GM18907 (cell line): Measurements from ENCODE around the gene CACNB2.
A peak's percentile ranks its signal among the peaks of the same experiment; 100 is the strongest.

ENCODE experiments used
- ATAC-seq: cut with Tn5 transposase; IDR thresholded peaks from one replicate; pipeline ENCODE4 v1.9.1; 2021; ENCODE audit warnings: mild to moderate bottlenecking, moderate library complexity; ENCODE audit not compliant: unreplicated experiment

Gene CACNB2

GRCh38 chr10:18278181-18278580 is 138.0 kb downstream of the CACNB2 start:
- ATAC-seq: no peak

DNA sequence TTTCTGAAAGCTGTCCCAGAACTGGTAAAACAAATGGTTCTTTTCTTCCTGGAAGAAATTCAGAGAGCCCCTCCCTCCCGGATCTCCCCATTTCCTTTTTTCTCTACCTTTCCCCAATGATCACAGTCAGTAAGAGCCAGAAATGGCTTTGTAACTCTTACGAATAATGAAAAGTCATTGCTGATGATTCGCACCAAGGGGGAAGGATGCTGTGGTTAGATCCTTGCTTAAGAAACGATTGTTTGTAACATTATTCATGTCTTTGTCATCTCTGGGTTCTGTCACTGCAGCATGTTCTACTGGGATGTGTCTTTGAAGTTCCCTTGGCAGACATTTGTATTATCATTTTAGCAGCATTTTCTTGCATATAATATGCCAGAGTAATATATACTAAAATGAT is 138.9 kb downstream of the CACNB2 start:
- ATAC-seq: no peak

- no peak for ATAC-seq
Measured at GRCh38 chr10:18282094-18282493, 141.9 kb downstream of the CACNB2 start.

DNA sequence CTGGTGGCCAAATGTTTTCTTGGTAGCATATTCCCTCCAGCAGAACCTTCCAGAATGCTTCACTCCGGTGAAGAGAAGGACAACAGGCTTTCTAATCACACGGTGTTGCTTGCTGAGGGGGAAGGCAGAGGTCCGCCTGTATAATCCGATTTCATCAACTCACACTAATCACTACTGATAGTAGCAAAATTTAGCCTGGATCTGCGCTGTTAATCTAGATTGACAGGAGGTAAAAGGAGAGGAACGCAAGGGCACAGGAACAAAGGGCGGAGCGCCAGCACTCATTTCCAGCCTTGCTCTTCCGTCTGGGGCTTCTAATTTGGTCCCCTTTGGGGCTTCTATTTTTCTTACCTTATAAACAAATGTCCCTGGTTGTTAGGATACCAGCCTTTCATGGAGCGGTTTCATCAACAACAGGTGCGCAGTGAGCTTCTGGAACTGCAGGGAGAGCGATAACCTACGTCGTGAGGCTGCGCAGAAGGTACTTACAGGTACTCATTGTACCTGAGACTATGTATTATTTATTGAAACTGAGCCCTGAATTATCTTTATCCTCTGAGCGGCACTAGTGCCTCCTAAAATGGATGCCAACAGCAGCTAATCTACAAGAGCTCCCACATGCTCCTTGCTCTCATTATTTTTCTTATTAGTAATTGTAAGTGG is 150.6 kb downstream of the CACNB2 start:
- ATAC-seq: no peak

DNA sequence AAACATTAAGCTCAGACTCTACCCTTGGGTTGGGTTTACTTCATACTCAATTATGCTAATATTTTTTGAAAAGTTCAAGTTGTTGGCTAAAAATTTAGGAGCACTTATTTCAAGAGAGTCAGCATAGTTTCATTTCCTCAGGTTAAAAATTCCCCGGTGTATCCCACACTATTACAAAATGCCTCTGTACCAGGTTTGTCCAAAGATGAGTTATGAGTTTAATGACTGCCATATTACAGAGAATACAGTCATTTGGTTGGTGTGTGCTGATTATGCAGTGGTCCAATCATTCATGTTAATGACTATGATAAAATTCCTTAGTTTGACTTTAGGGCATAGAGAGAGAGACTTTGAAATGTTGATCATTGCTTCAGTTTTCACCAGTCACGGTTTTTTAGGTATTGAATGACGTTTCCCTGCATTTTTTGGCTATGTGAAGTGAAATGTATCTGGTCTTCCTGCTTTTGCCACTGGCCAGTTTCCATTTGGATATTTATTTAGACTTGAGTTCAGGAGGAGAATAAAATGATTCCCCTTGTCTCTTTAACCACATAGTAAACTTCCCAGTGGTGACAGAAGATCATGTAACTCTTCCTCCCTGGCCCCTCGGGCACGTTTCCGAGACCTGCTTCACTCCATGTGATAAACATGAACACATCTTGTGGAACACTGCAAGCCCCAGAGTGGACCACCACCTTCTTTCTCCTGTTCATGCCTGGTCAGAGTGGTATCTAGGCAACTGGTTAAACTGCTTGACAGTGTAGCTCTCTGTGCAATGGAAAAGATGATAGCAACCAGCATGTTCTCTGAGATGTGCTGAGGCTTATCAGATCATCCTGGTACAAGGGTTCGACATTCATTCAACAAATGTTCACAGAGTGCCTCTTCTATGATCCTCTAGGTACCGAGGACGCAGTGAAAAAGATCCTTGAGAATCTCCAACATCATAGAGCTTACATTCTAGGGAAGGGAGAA is 153.6 kb downstream of the CACNB2 start:
- peak; percentile 53 for ATAC-seq

DNA sequence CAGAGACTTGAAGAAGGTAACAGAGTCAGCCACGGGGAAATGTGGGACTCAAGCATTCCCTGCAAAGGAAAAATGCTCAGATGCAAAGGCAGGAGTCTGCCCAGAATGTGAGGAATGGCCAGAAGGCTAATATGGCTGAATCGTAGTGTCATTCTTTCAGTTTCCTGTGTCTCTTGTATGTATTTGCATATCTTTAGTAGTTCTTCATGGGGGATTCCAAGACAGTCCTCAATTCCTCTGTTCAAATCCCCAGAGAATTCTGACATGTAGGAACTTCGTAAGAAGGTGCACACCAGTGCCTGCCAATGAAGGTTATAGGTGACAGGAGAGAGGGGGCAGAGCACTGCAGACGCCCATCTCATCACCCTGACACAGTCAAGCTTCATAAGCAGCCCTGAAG is 154.4 kb downstream of the CACNB2 start:
- ATAC-seq: peak; percentile 55

DNA sequence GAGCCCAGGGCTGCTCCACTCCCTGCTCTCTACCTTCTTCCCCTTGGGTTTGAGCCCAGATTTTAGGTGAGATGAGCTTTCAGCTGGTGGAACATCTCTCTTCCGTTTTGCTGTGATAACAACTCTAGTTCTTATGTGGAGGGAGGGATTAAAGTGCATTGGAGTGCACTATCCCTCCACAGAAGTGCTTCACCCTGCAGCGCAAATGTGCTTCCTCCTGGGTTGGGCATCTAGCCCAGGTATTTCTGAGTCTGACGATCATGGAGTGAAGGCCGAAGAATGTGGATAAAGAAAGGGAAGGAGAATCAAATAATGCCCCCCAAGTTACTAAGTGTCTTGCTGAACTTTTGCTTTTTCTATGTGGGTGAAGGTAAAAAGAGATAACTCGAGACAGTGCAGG is 157.4 kb downstream of the CACNB2 start:
- ATAC-seq: no peak

GRCh38 chr10:18298256-18298655 is 158.0 kb downstream of the CACNB2 start:
- ATAC-seq: no peak

- no peak for ATAC-seq
Measured at GRCh38 chr10:18303851-18304801, 163.9 kb downstream of the CACNB2 start.

DNA sequence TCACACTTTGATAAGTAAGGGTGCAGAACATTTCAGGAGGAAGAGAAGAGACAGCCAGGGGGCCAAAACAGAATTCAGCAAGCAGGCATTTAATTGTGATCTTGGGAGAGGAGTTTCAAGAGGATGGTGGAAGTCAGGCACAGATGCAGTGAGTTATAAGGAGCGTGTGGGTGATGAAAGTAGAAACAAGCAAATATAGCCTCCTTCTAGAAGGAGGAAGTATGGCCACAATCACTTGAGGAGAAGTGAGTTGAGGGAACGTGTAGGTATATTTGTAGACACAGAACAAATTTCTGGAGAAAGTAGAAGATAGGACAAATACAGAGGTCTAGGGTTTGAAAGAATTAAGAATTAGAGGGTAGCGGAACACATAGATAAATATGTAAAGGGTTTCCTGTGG is 165.8 kb downstream of the CACNB2 start:
- no peak for ATAC-seq

DNA sequence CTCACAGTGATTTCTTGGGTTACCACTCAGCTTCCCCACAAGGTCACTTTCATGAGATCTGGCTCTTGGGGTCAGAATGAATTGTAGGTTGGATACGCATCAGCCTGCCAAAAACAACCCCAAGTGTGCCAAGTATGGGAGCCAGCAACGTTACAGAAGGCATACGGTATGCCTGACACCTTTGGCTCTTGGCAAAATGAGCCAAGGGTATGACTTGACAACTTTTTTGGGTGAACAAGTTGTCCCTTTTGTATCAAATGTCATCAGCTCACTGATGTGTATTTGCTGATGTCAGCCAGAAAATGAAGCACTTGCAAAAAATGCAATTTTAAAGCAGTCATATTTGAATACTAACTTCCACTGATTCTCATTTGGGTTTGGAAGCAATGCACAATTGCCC is 168.4 kb downstream of the CACNB2 start:
- no peak for ATAC-seq

DNA sequence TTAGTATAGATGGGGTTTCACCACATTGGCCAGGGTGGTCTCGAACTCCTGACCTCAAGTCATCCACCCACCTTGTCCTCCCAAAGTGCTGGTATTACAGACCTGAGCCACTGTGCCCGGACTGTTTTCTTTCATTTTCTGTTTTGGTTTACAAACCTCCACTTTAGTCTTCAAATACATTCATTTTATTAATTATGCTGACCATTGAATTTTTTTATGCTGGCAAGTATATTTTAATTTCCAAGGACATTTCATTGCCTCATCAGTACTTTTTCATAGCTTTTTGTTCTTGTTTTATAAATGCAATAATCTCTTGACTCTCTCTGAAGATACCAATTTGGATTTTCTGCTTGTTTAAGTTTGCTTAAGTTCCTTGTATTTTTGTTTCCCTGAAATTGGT is 170.5 kb downstream of the CACNB2 start:
- no peak for ATAC-seq

DNA sequence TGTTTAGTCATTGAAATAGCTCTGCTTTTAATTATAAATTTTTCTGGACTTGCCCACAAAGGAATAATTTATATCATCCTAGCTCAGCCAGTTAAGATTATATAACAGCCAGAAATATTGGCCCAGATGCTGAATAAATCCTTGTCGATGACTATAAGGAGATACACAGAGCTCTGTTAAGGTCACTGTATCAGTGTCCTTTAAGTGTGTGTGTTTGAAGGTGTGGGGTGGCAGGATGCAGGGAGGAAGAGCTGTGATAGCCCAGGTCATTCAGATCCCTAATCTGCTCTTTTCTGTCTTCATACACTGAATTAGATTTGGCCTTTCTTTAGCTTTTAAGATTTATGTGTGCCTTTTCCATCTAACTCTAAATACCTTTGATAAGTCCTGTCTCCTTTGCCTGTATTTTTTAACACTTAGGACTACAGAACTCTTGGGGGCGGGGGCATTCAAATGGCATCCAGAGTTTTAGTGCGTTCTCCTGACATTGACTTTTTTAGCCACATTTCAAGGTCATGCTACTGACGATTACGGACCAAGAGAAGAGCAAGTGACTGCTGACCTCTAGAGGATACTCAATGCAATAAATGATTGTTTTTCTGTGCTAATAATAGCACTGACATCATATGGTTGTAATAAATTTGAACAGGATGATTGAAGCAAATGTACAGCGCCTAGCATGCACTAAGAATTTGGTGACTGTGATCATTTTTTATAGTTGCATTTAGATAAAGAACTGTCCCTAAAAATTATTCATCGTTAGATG is 172.3 kb downstream of the CACNB2 start:
- peak; percentile 91 for ATAC-seq

GRCh38 chr10:18313140-18313530 is 172.9 kb downstream of the CACNB2 start:
- no peak for ATAC-seq

DNA sequence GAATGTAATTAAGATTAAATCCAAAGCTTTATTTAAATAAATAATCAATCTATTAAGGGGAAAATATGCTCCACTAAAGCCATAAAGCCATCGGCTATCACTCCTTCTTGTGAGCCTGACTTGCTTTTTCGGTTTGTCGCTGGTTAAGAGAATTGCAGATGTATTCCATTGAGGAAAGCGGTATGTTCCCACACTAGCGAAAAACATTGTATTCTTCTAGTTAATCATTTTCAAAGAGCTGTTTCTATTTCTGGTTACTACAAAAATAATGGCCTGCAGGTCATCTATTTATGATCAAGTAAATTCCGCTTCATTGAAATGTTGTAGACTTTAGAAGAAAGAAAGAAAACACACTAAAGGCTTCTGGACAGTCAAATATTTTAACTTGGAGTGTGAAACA is 173.4 kb downstream of the CACNB2 start:
- no peak for ATAC-seq

GRCh38 chr10:18319628-18320027 is 179.4 kb downstream of the CACNB2 start:
- no peak for ATAC-seq

- ATAC-seq: no peak
Measured at GRCh38 chr10:18321371-18321770, 181.1 kb downstream of the CACNB2 start.

- ATAC-seq: no peak
Measured at GRCh38 chr10:18323916-18324315, 183.7 kb downstream of the CACNB2 start.

GRCh38 chr10:18325410-18325809 is 185.2 kb downstream of the CACNB2 start:
- ATAC-seq: no peak

DNA sequence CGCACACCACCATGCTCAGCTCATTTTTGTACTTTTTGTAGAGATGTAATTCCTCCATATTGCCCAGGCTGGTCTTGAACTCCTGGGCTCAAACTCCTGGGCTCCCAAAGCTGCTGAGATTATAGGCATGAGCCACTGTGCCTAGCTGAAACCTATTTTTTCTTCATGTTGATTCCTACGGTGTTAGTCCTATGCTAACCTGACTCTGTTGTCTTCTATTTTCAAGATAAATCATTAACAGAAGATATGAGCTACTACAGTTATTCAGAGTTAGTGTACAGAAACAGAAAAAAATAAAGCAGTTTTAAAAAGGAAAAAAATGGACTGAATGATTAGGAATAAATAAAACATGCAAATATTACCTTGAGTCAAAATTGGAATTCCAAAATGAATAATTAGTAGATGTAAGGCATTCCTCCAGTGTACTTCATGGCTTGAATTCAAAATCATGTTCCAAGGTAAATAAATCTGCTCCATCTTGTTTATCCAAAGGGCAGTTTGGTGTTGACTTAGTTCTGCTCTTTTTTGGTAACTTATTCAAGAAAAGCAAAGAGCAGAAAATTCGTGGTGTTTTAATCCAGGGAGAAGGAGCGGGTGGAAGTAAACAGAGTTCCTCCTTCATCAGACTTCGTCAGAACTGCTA is 185.8 kb downstream of the CACNB2 start:
- no peak for ATAC-seq
